Neural cell (in vitro differentiated cells): Measurements from ENCODE around the gene ADCY2. TPM values are rescaled to one million over a fixed set of nuclear protein-coding genes. Genes with fewer than 3 reads are reported as not detected.
A peak's percentile ranks its signal among the peaks of the same experiment; 100 is the strongest.

Experiments
- H2AFZ ChIP-seq: fragments of 200-600, 300-800 bp; sonication (generic), shearing (Covaris generic); 2 replicates; pipeline ENCODE4 v1.6.0; 2014; ENCODE audit warnings: low read depth, mild to moderate bottlenecking, antibody characterized with exemption, low read length, moderate library complexity
- H3F3A ChIP-seq: fragments of 200-600 bp; shearing (Covaris generic); 2 replicates; pipeline ENCODE4 v1.6.1; 2016; ENCODE audit warnings: mild to moderate bottlenecking, moderate library complexity, mixed read lengths, antibody characterized with exemption, low read length; ENCODE audit not compliant: insufficient read depth, poor library complexity, severe bottlenecking
- H3K27ac ChIP-seq: fragments of 200-600, 300-800 bp; sonication (generic), shearing (Covaris generic); 2 replicates; pipeline ENCODE4 v1.5.1; 2014; ENCODE audit warnings: mild to moderate bottlenecking, low read length, moderate library complexity
- H3K27me3 ChIP-seq: fragments of 300-800, 200-600 bp; sonication (generic), shearing (Covaris generic); 2 replicates; pipeline ENCODE4 v1.6.0; 2014; ENCODE audit warnings: mild to moderate bottlenecking, low read depth, low read length, moderate library complexity; ENCODE audit not compliant: insufficient read depth
- H3K36me3 ChIP-seq: fragments of 300-800, 200-600 bp; sonication (generic), shearing (Covaris generic); 2 replicates; pipeline ENCODE4 v1.5.1; 2014; ENCODE audit warnings: mild to moderate bottlenecking, antibody characterized with exemption, low read length, moderate library complexity; ENCODE audit not compliant: insufficient read depth
- H3K4me2 ChIP-seq: fragments of 300-800, 200-600 bp; sonication (generic), shearing (Covaris generic); 2 replicates; pipeline ENCODE4 v1.6.0; 2014; ENCODE audit warnings: mild to moderate bottlenecking, low read length
- H3K4me3 ChIP-seq: fragments of 300-800, 200-600 bp; sonication (generic), shearing (Covaris generic); 2 replicates; pipeline ENCODE4 v1.5.1; 2014; ENCODE audit warnings: mild to moderate bottlenecking, low read length, moderate library complexity
- H3K79me2 ChIP-seq: fragments of 200-600 bp; shearing (Covaris generic); replicated peaks from 2 replicates; pipeline ENCODE4 v1.6.0; 2014; ENCODE audit warnings: mild to moderate bottlenecking, low read length, moderate library complexity; ENCODE audit not compliant: insufficient read depth
- H3K9ac ChIP-seq: fragments of 300-800, 200-600 bp; sonication (generic), shearing (Covaris generic); 2 replicates; pipeline ENCODE4 v1.6.1; 2016; ENCODE audit warnings: mild to moderate bottlenecking, low read length, mixed read lengths
- H3K9me2 ChIP-seq: fragments of 200-600 bp; shearing (Covaris generic); 2 replicates; pipeline ENCODE4 v1.6.1; 2016; ENCODE audit warnings: mild to moderate bottlenecking, low read length, mixed read lengths; ENCODE audit not compliant: insufficient read depth
- H3K9me3 ChIP-seq: fragments of 200-600, 300-800 bp; sonication (generic), shearing (Covaris generic); 2 replicates; pipeline ENCODE4 v1.6.1; 2016; ENCODE audit warnings: mild to moderate bottlenecking, mixed run types, low read length, moderate library complexity, mixed read lengths
- H4K20me1 ChIP-seq: fragments of 200-600 bp; shearing (Covaris generic); 2 replicates; pipeline ENCODE4 v1.6.1; 2016; ENCODE audit warnings: mild to moderate bottlenecking, mixed run types; ENCODE audit not compliant: insufficient read depth
- EP300 ChIP-seq: fragments of 450-650 bp; conservative IDR thresholded peaks from 2 replicates; pipeline ENCODE4 v1.6.1; 2014; ENCODE audit warnings: antibody characterized with exemption, mild to moderate bottlenecking, moderate library complexity; ENCODE audit not compliant: poor library complexity, severe bottlenecking
- EZH2 ChIP-seq: fragments of 200-600, 300-800 bp; shearing (Covaris generic), sonication (generic); IDR thresholded peaks from 2 replicates; pipeline ENCODE4 v1.6.1; 2014; ENCODE audit warnings: antibody characterized with exemption, low read length, borderline replicate concordance, mild to moderate bottlenecking; ENCODE audit not compliant: insufficient read depth, poor library complexity, severe bottlenecking
- MXI1 ChIP-seq: fragments of 450-650 bp; conservative IDR thresholded peaks from 2 replicates; pipeline ENCODE4 v1.6.1; 2014; ENCODE audit warnings: antibody characterized with exemption, mild to moderate bottlenecking; ENCODE audit not compliant: poor library complexity, severe bottlenecking
- POLR2AphosphoS5 ChIP-seq: IDR thresholded peaks from 2 replicates; pipeline ENCODE4 v1.6.1; 2012
- RAD21 ChIP-seq: fragments of 450-650 bp; conservative IDR thresholded peaks from 2 replicates; pipeline ENCODE4 v1.6.1; 2014; ENCODE audit warnings: antibody characterized with exemption, mild to moderate bottlenecking, moderate library complexity
- SMC3 ChIP-seq: fragments of 450-650 bp; conservative IDR thresholded peaks from 2 replicates; pipeline ENCODE4 v1.6.1; 2014; ENCODE audit warnings: antibody characterized with exemption, mild to moderate bottlenecking, moderate library complexity; ENCODE audit not compliant: poor library complexity
- TAF1 ChIP-seq: IDR thresholded peaks from 2 replicates; pipeline ENCODE4 v1.6.1; 2012; ENCODE audit warnings: low read depth
- polyA plus RNA-seq: library from polyadenylated mRNA; depleted of rRNA; stranded (reverse); fragments of >200 nt; gene quantifications from 2 replicates; pipeline ENCODE4 v1.2.3, GENCODE V29; 2014
- TF ChIP-seq, protein P1 (sequence below): fragments of 450-650 bp; IDR thresholded peaks from 2 replicates; pipeline ENCODE4 v1.5.1; 2014; ENCODE audit warnings: antibody characterized with exemption, mild to moderate bottlenecking, moderate library complexity; ENCODE audit not compliant: poor library complexity, severe bottlenecking
- TF ChIP-seq, protein P2 (sequence below): IDR thresholded peaks from 2 replicates; pipeline ENCODE4 v1.6.1; 2012; ENCODE audit warnings: borderline replicate concordance

Gene ADCY2
- polyA plus RNA-seq, 1 donor from 2014 or later: 1.9 TPM

DNA sequence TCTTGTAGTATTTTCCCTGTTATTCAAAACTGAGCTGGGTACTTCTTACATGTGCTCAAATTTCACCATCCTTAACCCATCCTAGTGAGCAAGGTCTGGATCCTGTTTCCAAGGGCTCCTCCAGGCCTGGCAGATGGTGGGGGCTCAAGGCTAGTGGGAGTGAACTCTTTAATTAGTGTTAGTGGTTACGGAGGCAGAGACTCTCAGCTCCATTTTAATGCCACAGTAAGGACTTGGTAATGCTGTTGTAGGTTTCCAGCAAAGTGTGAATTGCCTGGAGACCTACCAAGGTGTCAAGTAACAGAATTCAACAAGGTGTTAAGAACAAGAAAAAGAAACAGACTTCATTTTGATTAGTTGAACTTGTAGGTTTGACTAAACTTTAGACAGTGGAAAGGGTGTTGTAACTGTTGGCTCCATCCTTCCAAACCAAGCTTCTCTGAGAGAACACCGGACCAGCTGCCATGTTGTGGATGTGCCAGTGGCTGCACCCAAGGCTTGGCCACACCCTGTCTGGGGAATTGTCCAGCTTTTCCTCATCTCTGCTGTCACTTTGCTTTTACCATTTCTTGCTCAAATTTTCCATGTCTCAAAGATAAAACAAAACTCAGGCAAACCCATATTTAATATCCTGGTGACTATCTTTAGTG lies 98.7 kb downstream of the ADCY2 start:
- Histone ChIP-seq H3K27ac (no peak overlapping the region), H3F3A (no peaks in the 10 kb centered on the region), H3K9ac (no peak overlapping the region), H3K9me3 (no peaks in the 10 kb centered on the region), H3K79me2 (no peaks in the 10 kb centered on the region), H4K20me1 (no peaks in the 10 kb centered on the region), H3K36me3 (no peaks in the 10 kb centered on the region), H3K9me2 (no peaks in the 10 kb centered on the region), H3K4me3 (no peak overlapping the region), H3K27me3 (no peaks in the 10 kb centered on the region), H2AFZ (no peak overlapping the region), H3K4me2 (no peak overlapping the region)
- TF ChIP-seq, protein P1, sequence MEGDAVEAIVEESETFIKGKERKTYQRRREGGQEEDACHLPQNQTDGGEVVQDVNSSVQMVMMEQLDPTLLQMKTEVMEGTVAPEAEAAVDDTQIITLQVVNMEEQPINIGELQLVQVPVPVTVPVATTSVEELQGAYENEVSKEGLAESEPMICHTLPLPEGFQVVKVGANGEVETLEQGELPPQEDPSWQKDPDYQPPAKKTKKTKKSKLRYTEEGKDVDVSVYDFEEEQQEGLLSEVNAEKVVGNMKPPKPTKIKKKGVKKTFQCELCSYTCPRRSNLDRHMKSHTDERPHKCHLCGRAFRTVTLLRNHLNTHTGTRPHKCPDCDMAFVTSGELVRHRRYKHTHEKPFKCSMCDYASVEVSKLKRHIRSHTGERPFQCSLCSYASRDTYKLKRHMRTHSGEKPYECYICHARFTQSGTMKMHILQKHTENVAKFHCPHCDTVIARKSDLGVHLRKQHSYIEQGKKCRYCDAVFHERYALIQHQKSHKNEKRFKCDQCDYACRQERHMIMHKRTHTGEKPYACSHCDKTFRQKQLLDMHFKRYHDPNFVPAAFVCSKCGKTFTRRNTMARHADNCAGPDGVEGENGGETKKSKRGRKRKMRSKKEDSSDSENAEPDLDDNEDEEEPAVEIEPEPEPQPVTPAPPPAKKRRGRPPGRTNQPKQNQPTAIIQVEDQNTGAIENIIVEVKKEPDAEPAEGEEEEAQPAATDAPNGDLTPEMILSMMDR: no peak
- no peak for TF ChIP-seq SMC3
- no peak for TF ChIP-seq POLR2AphosphoS5
- no peak for TF ChIP-seq RAD21
- TF ChIP-seq EZH2: no peak
- no peak for TF ChIP-seq EP300
- TF ChIP-seq, protein P2, sequence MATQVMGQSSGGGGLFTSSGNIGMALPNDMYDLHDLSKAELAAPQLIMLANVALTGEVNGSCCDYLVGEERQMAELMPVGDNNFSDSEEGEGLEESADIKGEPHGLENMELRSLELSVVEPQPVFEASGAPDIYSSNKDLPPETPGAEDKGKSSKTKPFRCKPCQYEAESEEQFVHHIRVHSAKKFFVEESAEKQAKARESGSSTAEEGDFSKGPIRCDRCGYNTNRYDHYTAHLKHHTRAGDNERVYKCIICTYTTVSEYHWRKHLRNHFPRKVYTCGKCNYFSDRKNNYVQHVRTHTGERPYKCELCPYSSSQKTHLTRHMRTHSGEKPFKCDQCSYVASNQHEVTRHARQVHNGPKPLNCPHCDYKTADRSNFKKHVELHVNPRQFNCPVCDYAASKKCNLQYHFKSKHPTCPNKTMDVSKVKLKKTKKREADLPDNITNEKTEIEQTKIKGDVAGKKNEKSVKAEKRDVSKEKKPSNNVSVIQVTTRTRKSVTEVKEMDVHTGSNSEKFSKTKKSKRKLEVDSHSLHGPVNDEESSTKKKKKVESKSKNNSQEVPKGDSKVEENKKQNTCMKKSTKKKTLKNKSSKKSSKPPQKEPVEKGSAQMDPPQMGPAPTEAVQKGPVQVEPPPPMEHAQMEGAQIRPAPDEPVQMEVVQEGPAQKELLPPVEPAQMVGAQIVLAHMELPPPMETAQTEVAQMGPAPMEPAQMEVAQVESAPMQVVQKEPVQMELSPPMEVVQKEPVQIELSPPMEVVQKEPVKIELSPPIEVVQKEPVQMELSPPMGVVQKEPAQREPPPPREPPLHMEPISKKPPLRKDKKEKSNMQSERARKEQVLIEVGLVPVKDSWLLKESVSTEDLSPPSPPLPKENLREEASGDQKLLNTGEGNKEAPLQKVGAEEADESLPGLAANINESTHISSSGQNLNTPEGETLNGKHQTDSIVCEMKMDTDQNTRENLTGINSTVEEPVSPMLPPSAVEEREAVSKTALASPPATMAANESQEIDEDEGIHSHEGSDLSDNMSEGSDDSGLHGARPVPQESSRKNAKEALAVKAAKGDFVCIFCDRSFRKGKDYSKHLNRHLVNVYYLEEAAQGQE: no peak
- no peak for TF ChIP-seq MXI1
- TF ChIP-seq TAF1: no peak

DNA sequence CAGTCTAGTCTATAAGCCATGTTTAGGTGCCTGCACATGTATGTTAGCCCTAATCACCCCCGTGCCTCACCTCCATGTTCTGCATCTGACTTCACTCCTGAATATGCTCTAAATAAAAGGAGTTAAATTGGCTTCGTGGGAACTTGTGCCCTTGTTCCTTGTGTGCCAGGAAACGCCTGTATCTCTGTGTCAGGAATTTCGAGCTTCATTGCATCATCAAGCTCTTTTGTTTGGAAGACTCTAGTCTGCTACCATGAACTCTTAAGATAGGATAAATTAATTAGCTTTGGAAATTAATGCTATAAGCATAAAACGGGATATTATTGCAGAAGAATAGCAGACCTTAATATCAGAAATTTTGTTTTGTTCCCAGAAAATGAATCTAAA lies 99.2 kb downstream of the ADCY2 start:
- H3K4me3 ChIP-seq: no peak overlapping the region
- H3K27ac ChIP-seq: no peak overlapping the region

DNA sequence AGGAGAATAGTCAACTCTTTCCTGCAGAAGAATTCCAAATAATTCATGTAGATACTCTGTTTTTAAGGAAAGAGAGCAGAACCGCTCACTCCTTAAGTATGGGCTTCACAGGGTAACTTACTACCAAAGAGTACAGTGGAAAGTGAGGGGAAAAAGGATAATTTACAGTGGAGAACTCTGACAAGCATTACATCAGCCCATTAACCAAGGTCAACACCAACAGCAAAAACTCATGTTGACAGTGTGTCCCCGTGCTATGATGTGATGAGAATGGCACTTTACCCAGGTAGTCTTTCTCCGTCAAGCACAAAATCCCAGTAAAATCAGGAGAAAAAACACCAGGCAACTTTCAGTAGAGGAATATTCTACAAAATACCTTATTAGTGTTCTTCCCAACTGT lies 104.3 kb downstream of the ADCY2 start:
- no peaks in the 10 kb centered on the region for H4K20me1 ChIP-seq
- peak overlapping the region; percentile 6 for H3K27ac ChIP-seq
- H3K9me3 ChIP-seq: no peaks in the 10 kb centered on the region
- no peaks in the 10 kb centered on the region for H3K79me2 ChIP-seq
- H3F3A ChIP-seq: no peaks in the 10 kb centered on the region
- H2AFZ ChIP-seq: no peak overlapping the region
- H3K4me2 ChIP-seq: no peak overlapping the region
- H3K36me3 ChIP-seq: no peaks in the 10 kb centered on the region
- no peaks in the 10 kb centered on the region for H3K27me3 ChIP-seq
- H3K9ac ChIP-seq: no peak overlapping the region
- H3K9me2 ChIP-seq: no peaks in the 10 kb centered on the region
- TF ChIP-seq SMC3: no peak
- TF ChIP-seq EZH2: no peak
- TF ChIP-seq RAD21: no peak
- no peak for TF ChIP-seq EP300
- TF ChIP-seq, protein P2: no peak
- no peak overlapping the region for H3K4me3 ChIP-seq

More for the DNA sequence above, 99.2 kb downstream of the ADCY2 start:
- H3K9me2 ChIP-seq: no peaks in the 10 kb centered on the region
- H3K79me2 ChIP-seq: no peaks in the 10 kb centered on the region
- H2AFZ ChIP-seq: no peak overlapping the region
- no peaks in the 10 kb centered on the region for H3K27me3 ChIP-seq
- TF ChIP-seq POLR2AphosphoS5: no peak
- H3K9ac ChIP-seq: no peak overlapping the region
- no peaks in the 10 kb centered on the region for H3K9me3 ChIP-seq
- H4K20me1 ChIP-seq: no peaks in the 10 kb centered on the region
- no peaks in the 10 kb centered on the region for H3F3A ChIP-seq
- H3K4me2 ChIP-seq: no peak overlapping the region
- no peaks in the 10 kb centered on the region for H3K36me3 ChIP-seq
